ENCODE measurements around the gene MDN1. TPM values are rescaled to one million over a fixed set of nuclear protein-coding genes. Genes with fewer than 3 reads are reported as not detected.
"Not testable (repeated sequence)": the region's sequence is repeated elsewhere in the genome, so short reads cannot be mapped to it uniquely, and the experiment has no call there.

MDN1 gene
- total and polyA plus RNA-seq, 8 donors, result 5.5 to 69.2 (median 17.7) TPM

DNA sequence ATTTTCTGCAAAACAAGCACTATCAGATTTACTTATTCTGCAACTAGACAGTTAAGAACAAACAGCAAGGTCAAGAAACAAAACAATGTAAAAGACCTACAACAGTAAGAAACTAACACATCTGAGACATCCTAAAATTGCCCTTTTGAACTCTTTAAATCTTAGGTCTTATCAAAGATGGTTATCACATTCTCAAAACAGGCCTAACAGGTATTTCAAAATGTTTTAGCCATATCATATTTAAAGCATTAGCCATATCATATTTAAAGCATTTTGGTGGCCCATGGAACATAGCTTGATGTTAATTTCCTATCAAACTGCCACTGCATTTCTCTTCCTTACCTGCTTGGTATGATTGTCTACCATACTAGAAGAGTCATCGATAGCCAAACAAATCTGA, 169.9 kb downstream of the MDN1 start:
- intact Hi-C loops (cut with DNase I; ENCODE audit: low total_unique reads), result no loop called here
- H3K27ac ChIP-seq, result no peak overlapping the region
- no peak overlapping the region for H3K4me3 ChIP-seq
- peaks cover 34 to 98% (median 97%) of the 10 kb centered on the region in 4 donors for H3K36me3 ChIP-seq
- TF ChIP-seq POLR2AphosphoS5 (IDR thresholded peaks at IDR 0.05) (no peak), EP300 (IDR thresholded peaks at IDR 0.05) (no peak), POLR2A (IDR thresholded peaks at IDR 0.05) (no peak)
- TF ChIP-seq, protein P1, sequence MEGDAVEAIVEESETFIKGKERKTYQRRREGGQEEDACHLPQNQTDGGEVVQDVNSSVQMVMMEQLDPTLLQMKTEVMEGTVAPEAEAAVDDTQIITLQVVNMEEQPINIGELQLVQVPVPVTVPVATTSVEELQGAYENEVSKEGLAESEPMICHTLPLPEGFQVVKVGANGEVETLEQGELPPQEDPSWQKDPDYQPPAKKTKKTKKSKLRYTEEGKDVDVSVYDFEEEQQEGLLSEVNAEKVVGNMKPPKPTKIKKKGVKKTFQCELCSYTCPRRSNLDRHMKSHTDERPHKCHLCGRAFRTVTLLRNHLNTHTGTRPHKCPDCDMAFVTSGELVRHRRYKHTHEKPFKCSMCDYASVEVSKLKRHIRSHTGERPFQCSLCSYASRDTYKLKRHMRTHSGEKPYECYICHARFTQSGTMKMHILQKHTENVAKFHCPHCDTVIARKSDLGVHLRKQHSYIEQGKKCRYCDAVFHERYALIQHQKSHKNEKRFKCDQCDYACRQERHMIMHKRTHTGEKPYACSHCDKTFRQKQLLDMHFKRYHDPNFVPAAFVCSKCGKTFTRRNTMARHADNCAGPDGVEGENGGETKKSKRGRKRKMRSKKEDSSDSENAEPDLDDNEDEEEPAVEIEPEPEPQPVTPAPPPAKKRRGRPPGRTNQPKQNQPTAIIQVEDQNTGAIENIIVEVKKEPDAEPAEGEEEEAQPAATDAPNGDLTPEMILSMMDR (IDR thresholded peaks at IDR 0.05), result no peak
- 96 to 100% (median 98%) methylated on average over 1 of the region's 1 CpG for WGBS, 5 donors
- no peak for DNase-seq
- H3K9me3 ChIP-seq, result no peaks in the 10 kb centered on the region
- H3K4me1 ChIP-seq, result no peaks in the 10 kb centered on the region
- H3K27me3 ChIP-seq, result no peaks in the 10 kb centered on the region

DNA sequence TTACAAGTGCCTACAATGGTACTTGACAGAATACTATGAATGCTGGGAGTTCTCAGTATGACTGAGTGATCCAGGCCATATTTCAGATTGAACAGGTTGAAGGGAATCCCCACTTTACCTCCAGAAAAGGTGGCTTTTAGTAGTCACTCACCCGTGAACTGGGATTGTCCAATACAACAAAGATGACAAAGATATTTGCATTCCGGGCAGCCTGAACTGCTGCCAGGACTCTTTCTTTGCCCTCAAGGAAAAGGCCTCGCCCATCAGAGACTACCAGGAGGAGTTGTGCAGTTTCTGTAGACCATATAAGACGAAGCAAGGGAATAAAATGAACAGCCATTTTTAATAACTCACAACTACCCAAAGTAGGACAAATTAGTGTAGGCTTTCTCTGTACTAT, 174.7 kb downstream of the MDN1 start:
- no peak overlapping the region for H3K27ac ChIP-seq
- 57 to 74% (median 60%) methylated on average over 3 to 4 of the region's 4 CpGs for WGBS, 5 donors
- no peaks in the 10 kb centered on the region for H3K27me3 ChIP-seq
- no peaks in the 10 kb centered on the region for H3K9me3 ChIP-seq
- H3K4me1 ChIP-seq, result peaks cover 0 to under 1% (median 0%) of the 10 kb centered on the region in 4 donors
- intact Hi-C loops (cut with DNase I; ENCODE audit: low total_unique reads), result no loop called here
- no peak overlapping the region for H3K4me3 ChIP-seq
- no peak for DNase-seq
- TF ChIP-seq, protein P1 (IDR thresholded peaks at IDR 0.05), result no peak
- TF ChIP-seq POLR2AphosphoS5 (IDR thresholded peaks at IDR 0.05) (no peak), POLR2A (IDR thresholded peaks at IDR 0.05) (no peak), EP300 (IDR thresholded peaks at IDR 0.05) (no peak)
- peaks cover 13 to 84% (median 81%) of the 10 kb centered on the region in 4 donors for H3K36me3 ChIP-seq

DNA sequence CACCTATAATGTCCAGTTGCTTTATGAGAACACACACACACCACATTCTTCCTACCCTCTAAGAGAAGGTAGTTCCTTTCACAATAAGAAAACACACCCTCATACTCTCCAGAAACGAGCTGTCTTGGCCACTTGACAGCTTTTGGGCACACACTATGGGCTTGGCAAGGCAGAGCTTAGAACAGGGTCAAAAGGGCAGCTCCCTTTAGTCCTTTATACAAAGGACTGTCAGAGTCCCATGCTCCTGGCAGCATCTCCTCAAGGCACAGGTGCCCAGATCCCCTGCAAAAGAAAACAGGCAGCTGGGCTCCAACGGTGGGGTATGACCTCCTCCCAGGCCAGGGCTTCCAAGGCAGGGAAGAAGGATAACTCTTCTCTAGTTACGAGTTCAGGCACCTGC, 176.2 kb downstream of the MDN1 start:
- TF ChIP-seq, protein P1 (IDR thresholded peaks at IDR 0.05), result no peak
- no peak for TF ChIP-seq POLR2A (IDR thresholded peaks at IDR 0.05)
- TF ChIP-seq POLR2AphosphoS5 (IDR thresholded peaks at IDR 0.05), result no peak
- TF ChIP-seq EP300 (IDR thresholded peaks at IDR 0.05), result no peak
- no peak for DNase-seq
- Histone ChIP-seq H3K27me3 (no peaks in the 10 kb centered on the region), H3K27ac (no peak overlapping the region), H3K4me1 (peaks cover 0 to 12% (median 9%) of the 10 kb centered on the region in 4 donors), H3K36me3 (peaks cover 13 to 70% (median 66%) of the 10 kb centered on the region in 4 donors), H3K4me3 (no peak overlapping the region), H3K9me3 (no peaks in the 10 kb centered on the region)
- intact Hi-C loops (cut with DNase I; ENCODE audit: low total_unique reads), result no loop called here
- WGBS, 5 donors, result 59 to 66% (median 62%) methylated on average over 3 of the region's 3 CpGs

DNA sequence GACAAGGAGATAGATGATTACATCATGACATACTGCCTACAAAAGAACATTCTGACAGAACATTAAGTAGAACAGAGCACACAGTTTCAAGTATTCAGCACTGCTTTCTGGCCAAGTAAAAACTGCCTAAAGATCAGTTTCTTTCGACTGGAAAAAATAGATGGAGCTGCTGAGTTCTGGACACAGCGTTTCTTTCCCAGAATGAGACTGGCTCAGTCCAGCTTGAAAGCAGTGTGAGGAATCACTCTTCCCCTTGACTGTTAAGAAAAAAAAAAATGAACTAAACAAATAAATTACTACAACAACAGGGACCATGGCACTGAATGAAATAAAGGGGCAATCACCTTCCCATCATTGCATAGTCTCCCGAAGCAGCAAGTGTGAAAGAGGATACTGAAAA, 176.6 kb downstream of the MDN1 start:
- Histone ChIP-seq H3K9me3 (no peaks in the 10 kb centered on the region), H3K4me3 (no peak overlapping the region), H3K4me1 (peaks cover 0 to 13% (median 10%) of the 10 kb centered on the region in 4 donors), H3K27me3 (no peaks in the 10 kb centered on the region), H3K36me3 (peaks cover 13 to 66% (median 62%) of the 10 kb centered on the region in 4 donors), H3K27ac (no peak overlapping the region)
- no peak for TF ChIP-seq POLR2AphosphoS5 (IDR thresholded peaks at IDR 0.05)
- TF ChIP-seq, protein P1 (IDR thresholded peaks at IDR 0.05), result no peak
- TF ChIP-seq POLR2A (IDR thresholded peaks at IDR 0.05), result no peak
- TF ChIP-seq EP300 (IDR thresholded peaks at IDR 0.05), result no peak
- intact Hi-C loops (cut with DNase I; ENCODE audit: low total_unique reads), result no loop called here
- WGBS, 5 donors, result 77 to 96% (median 88%) methylated on average over 3 of the region's 3 CpGs
- DNase-seq, result no peak

DNA sequence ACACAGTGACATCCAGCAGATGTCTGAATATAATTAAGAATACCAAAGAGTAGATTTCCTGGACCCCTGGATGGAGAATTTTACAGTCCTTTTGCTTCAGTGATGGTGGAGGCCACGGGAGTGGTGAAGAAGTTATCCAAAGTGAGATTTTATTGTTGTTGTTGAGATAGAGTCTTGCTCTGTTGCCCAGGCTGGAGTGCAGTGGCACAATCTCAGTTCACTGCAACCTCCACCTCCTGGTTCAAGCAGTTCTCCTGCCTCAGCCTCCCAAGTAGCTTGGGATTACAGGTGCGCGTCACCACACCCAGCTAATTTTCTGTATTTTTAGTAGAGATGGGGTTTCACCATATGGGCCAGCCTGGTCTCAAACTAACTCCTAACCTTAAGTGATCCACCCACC, 178.0 kb downstream of the MDN1 start:
- DNase-seq; H3K9me3 ChIP-seq; H3K27me3 ChIP-seq; intact Hi-C loops (cut with DNase I; ENCODE audit: low total_unique reads); H3K27ac ChIP-seq; H3K4me3 ChIP-seq: not testable (repeated sequence)
- Histone ChIP-seq H3K36me3 (peaks cover 6 to 56% (median 51%) of the 10 kb centered on the region in 4 donors), H3K4me1 (peaks cover 8 to 25% (median 14%) of the 10 kb centered on the region in 4 donors)
- 95 to 100% (median 97%) methylated on average over 3 of the region's 3 CpGs for WGBS, 5 donors

Measured in stomach (tissue), 9 donors.